HL-60 (cell line): ENCODE measurements around the gene EXOC6B.

Source experiments
- GABPA ChIP-seq: IDR thresholded peaks from 2 replicates; pipeline ENCODE4 v1.6.1; 2012; ENCODE audit warnings: low read depth
- POLR2AphosphoS5 ChIP-seq: IDR thresholded peaks from 2 replicates; pipeline ENCODE4 v1.6.1; 2012; ENCODE audit warnings: low read depth
- REST ChIP-seq: IDR thresholded peaks from 2 replicates; pipeline ENCODE4 v1.6.1; 2012; ENCODE audit warnings: low read depth; ENCODE audit not compliant: insufficient replicate concordance
- SPI1 ChIP-seq: IDR thresholded peaks from 2 replicates; pipeline ENCODE4 v1.6.1; 2012; ENCODE audit warnings: low read depth, mild to moderate bottlenecking, borderline replicate concordance
- TF ChIP-seq, protein P1 (sequence below): IDR thresholded peaks from one replicate; pipeline ENCODE4 v1.5.1; 2011; ENCODE audit warnings: low read length, control low read depth, inconsistent platforms; ENCODE audit not compliant: insufficient read depth

DNA sequence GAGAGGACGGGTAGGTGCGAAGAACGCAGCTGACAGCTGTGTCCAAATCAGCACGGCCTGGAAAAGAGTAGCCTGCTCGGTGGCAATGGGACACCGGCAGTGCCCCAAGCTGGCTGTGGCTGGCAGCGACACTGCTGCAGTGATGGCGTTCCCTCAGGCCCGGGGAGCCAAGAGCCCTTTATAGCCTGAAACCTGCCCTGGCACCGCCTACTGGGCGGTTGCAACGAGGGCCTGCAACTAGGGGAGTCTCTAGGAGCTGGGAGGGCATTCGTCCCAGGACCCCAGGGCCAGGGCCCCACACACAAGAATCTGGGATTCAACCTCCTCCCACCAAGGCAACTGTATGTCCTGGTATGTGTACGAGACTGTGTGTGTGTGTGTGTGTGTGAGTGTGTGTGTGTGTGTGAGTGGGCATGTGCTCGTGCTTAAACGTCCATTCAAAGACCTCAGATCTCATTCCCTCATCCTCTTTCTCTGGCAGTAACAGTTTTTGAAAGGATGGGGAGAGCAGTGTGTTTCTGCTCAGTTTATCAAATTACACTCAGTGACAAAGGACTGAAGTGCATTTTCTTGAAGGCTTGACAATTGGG, 671.4 kb downstream of the EXOC6B start:
- TF ChIP-seq POLR2AphosphoS5 (no peak), REST (no peak), GABPA (no peak), SPI1 (no peak)
- TF ChIP-seq, protein P1, sequence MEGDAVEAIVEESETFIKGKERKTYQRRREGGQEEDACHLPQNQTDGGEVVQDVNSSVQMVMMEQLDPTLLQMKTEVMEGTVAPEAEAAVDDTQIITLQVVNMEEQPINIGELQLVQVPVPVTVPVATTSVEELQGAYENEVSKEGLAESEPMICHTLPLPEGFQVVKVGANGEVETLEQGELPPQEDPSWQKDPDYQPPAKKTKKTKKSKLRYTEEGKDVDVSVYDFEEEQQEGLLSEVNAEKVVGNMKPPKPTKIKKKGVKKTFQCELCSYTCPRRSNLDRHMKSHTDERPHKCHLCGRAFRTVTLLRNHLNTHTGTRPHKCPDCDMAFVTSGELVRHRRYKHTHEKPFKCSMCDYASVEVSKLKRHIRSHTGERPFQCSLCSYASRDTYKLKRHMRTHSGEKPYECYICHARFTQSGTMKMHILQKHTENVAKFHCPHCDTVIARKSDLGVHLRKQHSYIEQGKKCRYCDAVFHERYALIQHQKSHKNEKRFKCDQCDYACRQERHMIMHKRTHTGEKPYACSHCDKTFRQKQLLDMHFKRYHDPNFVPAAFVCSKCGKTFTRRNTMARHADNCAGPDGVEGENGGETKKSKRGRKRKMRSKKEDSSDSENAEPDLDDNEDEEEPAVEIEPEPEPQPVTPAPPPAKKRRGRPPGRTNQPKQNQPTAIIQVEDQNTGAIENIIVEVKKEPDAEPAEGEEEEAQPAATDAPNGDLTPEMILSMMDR = no peak
